GM18909 (cell line): ENCODE data around the gene MCF2L2.
A peak's percentile ranks its signal among the peaks of the same experiment; 100 is the strongest.
"Not testable (repeated sequence)": the region's sequence is repeated elsewhere in the genome, so short reads cannot be mapped to it uniquely, and the experiment has no call there.

ENCODE experiments used
- ATAC-seq: cut with Tn5 transposase; IDR thresholded peaks from one replicate; pipeline ENCODE4 v1.9.1; 2021; ENCODE audit warnings: mild to moderate bottlenecking; ENCODE audit not compliant: unreplicated experiment, poor library complexity

Gene MCF2L2, protein sequence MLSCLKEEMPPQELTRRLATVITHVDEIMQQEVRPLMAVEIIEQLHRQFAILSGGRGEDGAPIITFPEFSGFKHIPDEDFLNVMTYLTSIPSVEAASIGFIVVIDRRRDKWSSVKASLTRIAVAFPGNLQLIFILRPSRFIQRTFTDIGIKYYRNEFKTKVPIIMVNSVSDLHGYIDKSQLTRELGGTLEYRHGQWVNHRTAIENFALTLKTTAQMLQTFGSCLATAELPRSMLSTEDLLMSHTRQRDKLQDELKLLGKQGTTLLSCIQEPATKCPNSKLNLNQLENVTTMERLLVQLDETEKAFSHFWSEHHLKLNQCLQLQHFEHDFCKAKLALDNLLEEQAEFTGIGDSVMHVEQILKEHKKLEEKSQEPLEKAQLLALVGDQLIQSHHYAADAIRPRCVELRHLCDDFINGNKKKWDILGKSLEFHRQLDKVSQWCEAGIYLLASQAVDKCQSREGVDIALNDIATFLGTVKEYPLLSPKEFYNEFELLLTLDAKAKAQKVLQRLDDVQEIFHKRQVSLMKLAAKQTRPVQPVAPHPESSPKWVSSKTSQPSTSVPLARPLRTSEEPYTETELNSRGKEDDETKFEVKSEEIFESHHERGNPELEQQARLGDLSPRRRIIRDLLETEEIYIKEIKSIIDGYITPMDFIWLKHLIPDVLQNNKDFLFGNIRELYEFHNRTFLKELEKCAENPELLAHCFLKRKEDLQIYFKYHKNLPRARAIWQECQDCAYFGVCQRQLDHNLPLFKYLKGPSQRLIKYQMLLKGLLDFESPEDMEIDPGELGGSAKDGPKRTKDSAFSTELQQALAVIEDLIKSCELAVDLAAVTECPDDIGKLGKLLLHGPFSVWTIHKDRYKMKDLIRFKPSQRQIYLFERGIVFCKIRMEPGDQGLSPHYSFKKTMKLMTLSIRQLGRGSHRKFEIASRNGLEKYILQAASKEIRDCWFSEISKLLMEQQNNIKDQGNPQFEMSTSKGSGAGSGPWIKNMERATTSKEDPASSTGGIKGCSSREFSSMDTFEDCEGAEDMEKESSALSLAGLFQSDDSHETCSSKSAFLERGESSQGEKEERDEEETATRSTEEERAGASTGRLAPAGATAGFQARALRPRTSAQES

DNA sequence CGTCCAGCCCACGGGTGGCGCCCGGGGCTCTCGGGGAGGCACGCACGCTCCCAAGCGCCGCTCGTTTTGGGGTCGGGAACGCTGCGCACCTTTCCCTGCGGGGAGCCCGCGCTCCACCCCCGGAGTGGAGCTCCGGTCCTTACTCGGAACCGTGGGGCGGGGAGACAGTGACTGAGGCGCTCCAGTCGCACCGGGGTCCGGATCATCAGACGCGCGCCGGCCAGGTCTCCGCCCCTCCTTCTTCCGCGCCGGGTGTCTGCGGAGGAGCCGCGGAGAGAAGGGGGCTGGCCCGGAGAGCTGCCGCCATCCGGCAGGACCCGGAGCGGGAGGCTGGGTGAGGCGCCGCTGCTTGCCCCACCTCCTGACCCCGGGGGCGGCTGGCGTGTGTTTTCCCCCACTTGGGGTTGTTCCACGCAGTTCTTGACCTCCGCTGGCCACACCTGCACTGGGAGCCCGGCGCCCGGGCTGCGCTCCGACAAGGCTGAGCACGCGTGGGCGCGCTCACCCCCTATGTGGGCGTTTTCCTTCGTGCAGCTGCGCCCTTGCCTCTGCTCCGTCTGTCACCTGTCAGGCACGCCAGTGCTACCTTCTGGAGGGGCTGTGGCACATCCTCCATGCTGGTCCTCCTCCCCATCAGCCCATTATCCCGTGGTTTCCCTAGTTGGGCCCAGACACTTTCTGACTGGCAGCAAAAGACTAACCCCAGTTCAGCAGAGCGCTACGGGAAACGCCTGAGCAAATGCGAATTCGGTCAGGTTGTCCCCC, at the start of gene MCF2L2:
TSS of gene MCF2L2 (minus strand) at position 173 of the 765 bp plus-strand sequence. CDS start 642 bp downstream, outside the sequence.
- peak; percentile 66 for ATAC-seq

DNA sequence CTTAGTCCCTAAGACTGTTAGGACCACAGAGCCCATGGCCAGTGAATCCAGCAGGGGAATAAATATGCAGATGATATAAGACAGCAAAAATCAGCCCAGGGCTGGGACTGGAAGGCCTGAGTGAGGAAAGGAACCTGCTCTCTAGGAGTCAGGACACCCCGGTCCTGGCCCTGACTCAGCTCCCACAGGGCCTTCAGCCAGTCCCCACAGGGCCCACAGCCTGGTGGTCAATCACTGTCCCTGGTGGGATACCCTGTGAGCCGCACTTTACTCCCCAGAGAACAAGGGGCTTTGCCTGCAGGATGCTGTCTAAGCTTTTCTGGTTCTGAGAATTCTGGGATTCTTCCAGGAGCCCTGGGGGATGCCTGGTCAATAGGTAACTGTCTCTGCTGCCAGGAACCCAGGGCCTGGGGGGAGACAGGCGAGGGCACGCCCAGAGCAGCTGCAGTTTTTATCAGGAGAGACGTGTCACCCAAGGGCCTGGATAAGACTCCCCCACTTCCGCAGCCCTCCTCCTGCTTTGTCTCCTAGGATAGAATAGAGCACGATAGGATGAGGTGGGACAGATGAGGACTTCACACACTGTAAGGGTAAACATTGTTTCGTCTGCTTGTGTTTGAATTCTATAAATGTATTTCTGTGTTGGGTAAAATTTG, 49.5 kb upstream of the MCF2L2 start:
- no peak for ATAC-seq

DNA sequence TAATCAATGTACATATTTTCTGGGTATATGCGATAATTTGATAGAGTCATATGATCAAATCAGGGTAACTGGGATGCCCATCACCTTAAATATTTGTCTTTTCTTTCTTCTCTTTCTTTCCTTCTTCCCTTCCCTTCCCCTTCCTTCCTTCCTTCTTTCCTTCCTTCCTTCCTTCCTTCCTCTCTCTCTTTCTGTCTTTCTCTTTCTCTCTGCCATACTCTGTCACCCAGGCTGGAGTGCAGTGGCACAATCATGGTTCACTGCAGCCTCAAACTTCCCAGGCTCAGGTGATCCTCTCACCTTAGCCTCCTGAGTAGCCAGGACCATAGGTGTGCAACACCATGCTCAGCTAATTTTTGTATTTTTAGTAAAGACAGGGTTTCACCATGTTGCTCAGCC, 47.3 kb upstream of the MCF2L2 start:
- not testable (repeated sequence) for ATAC-seq

DNA sequence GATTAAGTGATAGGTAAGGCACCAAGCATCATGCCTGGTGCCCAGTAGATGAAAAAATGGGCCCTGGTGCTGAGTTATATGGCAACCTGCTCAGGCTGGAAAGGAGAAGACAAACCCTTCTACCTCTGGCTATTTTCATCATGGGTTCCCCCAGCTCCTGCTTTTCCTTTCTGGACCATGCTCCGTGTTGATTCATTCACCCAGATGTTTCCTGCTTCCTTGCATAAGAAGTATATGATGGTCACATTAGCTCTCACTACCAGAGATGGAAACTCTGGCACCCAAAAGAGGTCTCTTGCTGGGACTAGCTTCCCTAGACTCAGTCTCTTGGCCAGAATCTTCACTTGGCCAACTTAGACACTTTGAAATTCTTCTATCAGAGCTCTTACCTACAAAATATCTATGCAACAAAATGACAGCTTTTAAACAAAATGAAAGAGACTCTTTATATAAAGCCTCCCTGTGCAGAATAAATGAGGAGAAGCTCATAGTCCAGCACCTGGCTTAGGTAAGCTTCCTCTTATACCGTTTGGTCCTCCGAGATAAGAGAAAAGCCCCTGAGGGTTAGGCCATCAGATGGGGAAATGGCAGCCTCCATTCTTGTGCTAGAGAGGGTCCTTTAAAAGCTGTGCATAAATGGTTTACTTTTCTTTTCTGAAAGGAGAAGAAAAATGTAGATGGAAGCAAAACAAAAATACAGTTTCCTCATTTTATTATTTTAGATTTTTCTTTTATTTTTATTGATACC, 46.8 kb upstream of the MCF2L2 start:
- no peak for ATAC-seq

DNA sequence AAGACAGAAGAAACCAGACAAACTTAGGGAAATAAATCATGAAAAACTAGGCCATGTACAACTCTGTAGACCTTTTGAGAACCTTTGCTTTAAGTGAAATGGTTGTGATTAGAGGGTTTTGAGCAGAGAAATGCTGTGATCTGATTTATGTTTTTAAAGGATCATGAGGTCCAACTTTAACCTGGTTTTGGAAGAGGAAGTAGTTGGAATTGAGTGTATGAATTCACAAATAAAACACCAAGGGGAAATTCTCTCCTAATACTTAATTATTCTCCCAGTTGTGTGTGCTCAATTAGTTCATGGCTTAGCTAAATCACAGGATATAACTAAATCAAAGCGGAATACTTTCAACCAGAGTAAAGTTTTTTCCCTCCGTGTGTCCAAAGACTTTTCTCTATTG, 45.5 kb upstream of the MCF2L2 start:
- no peak for ATAC-seq

DNA sequence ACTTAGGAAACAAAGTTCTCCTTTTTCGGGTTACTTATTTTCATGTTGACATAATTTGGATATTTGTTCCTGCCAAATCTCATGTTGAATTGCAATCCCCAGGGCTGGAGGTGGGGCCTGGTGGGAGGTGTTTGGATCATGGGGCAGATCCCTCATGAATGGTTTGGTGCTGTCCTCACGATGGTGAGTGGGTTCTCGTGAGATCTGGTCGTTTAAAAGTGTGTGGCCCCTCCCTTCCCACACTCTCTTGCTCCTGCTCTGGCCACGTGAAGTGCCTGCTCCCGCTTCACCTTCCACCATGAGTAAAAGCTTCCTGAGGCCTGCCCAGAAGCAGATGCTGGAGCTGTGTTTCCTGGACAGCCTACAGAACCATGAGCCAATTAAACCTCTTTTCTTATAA, 43.7 kb upstream of the MCF2L2 start:
- ATAC-seq, result no peak

DNA sequence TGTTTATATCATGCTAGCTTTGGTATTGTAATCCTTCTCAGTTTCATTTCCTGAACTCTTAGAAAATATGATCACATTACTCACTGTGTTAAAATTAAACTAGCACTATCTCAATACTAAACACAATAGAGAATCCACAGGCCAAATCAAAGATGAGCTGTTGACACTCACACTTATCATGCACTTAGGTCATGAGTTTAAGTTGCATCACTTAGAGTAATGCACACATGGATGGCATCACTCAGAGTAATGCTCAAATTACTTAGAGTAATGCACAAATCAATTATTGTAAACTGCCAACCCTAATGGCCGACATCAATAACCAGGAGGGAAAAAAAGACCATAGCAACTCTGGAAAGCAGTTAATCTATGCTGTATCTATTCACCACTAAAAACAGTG, 40.0 kb upstream of the MCF2L2 start:
- ATAC-seq, result no peak

DNA sequence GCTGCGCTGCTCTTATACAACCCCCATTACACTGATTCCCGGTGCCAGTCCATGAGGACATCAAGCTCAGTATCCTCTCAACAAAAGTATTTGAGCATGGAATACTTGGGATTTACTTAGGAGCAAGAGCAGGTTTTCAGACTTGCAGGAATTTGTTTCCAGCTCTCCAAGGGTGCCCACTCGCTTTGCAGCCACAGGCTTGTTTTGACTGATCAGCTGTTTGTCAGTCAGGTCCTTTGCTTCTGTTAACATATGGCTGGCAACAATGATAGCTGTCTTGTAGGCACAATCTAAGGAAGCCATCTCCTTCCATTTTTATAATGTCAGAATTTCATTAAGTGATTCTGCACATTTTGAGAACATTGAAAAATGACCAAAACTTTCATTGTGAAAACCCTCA, 38.2 kb upstream of the MCF2L2 start:
- no peak for ATAC-seq

DNA sequence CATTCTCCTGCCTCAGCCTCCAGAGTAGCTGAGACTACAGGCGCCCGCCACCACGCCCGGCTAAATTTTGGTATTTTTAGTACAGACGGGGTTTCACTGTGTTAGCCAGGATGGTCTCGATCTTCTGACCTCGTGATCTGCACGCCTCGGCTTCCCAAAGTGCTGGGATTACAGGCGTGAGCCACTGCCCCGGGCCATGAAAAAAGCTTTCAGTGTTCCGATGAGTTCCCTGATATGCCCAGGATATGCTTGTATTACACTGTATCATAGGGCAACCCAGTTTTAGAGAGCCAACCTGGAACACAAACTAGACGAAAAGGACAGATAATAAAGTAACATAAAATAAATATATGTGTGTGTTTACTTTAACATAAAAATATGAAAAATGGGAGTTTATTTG, 37.3 kb upstream of the MCF2L2 start:
- not testable (repeated sequence) for ATAC-seq

DNA sequence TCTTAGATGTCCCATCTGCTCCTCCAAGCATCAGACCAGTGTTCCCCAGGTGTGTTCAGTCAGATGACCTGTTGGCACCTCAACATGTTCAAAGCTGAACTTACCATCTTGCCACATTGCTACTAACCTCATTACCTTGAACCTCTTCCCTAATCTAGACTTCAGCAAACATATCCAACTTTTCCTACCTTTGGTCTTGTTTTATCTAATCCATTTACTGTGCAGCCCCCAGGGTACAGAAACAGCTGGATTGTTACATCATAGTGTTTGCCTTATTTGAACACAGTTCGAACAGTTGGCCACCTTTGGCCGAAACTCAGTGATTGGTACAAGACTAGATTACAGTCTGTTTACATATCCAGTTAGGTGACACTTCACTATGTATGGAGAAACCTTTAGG, 36.1 kb upstream of the MCF2L2 start:
- no peak for ATAC-seq

DNA sequence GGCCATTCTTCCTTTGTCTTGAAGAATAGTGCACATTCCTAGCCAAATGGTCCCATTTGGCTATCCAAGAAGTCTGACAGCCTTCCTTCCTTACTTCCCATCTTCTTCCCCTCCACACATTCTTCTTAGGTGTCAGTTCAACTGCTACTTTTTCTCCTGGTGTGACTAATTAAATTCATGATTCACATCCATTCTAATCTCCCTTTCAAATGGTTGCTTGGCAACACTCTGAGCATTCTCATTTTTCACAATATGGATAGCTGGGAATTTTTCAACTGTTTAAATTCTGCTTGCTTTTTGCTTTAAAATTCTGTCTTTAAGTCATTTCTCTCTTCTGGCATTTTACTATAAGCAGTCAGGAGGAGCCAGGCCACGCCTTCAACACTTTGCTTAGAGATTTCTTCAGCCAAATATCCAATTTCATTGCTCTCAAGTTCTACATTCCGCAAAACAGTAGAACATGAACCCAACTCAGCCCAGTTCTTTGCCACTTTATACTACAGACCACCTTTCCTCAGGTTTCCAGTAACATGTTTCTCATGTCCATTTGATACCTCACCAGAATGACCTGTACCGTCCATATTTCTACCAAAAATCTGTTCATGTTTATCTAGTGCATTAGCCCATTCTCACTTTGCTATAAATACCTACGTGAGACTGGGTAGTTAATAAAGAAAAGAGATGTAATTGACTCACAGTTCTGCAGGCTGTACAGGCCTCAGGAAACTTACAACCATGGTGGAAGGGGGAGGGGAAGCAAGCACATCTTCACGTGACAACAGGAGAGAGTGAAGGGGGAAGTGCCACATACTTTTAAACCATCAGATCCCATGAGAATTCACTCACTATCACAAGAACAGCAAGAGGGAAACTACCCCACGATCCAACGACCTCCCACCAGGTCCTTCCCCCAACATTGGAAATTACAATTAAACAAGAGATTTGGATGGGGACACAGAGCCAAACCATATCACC, 31.9 kb upstream of the MCF2L2 start:
- no peak for ATAC-seq

DNA sequence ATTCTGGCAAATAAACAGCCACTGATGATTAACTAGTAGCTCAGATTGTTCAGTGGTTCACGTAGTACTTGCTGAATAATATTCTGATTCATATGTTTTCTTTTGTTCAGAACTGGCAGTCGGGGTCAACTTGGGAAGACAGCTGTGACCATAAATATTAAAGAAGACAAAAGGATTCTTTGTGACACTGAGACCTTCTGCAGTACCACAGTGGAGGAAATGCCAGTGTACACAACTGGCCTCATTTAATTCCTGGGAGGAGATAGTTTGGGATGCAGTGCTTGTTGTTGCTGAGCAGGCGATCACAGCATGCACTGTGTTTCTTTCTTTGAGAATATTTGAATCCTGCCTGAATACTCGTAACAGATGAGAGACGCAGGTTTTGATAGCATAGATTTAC, 26.7 kb upstream of the MCF2L2 start:
- no peak for ATAC-seq

DNA sequence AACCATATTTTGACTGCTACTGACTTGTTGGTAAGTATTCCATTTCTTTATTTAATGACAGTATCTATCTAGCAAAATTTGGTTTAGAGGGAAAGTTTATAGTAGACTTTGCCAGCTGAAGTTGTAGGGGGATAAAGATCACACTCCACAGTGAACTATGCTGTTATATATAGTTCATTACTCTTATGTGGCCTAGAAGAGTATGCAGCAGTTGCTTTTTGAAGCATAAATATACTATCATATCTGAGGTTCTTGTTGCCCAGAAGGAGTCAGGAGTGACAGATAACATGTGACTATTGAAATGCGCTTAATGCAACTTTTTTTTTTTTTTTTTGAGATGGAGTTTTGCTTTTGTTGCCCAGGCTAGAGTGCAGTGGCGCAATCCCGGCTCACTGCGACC, 25.6 kb upstream of the MCF2L2 start:
- no peak for ATAC-seq

DNA sequence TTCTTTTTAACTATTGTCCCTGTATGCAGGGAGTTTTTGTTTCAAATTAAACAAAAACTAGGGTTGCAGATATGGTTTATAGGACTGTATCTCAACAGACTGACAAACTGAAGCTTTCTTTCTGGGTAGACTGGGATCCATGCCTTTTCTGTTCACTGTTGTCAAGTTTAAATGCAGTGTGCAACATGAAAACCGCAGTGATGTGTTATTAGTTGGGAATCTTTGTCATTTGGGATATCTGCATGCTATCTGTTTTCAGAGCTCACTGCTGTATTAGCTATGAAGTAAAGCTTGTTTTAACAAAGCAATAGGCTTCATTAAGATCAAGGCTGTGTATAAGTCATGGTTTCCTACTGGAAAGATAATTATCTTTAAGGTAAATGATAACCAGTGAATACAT, 21.4 kb upstream of the MCF2L2 start:
- no peak for ATAC-seq

DNA sequence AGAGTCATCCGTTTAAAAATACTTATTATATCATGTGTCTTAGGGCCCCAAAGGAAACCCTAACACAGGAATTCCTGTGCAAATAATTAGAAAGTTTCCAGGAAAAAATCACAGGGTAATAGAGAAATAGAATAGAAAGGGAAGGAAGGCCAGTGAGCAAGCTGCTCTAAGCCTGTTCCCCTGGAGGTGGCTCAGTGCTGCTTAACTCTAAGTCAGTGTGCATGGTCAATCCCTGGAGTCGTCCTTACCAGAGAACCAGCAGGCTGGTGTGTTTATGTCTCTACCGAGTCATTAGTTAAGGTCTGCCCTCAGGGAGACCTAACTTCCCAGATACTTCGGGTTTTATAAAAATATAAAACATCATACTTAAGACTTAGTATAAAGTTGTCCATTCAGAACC, 21.0 kb upstream of the MCF2L2 start:
- no peak for ATAC-seq

DNA sequence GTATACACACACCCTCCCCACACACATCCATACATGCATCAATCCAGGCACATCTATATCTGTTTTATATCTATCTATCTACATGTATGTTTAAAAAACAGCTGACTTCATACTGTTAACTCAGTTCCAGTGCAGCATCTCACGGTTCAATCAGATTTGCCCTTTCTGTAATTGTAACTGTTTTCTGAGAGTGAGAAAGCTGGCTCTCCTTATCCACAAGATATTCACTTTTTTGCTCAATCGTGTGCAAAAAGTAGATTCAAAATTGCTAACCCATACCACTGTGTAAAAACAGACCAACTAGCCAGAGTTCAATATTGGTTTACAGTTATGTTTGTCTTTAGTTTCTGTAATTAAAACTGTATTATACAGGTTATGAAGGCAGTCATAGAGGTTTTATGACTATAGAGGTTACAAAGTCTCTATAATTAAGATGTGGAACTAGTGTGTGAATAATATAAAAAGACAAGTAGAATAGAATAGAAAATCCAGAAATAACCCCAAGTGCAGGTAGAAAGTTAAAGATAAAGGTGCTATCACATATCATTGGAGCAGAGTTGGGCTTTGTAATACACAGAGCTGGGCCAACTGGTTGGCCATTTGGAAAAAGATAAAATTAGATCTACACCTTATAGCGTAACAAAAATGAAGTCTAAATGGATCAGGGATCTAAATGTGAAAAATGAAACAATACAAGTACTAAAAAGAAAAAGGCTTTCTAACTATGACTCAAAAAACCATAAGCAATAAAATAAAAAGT, 20.1 kb upstream of the MCF2L2 start:
- no peak for ATAC-seq
